ENCODE data around the gene RASAL2.

The RASAL2 gene

DNA sequence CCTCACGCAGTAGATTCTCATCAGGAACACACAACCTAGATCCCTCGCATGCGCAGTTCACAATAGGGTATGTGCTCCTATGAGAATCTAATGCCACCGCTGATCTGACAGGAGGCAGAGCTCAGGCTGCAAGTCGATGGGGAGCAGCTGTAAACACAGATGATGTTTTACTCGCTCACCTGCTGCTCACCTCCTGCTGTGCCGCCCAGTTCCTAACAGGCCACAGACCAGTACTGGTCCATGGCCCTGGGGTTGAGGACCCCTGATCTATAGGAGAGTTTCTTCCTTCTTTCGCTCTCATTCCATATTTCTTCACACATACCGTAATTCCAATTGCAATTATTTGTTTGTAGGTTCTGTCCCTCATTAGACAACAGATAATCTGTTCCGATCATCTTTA lies 299.5 kb downstream of the RASAL2 start:
- no peak for TF ChIP-seq POLR2A (IDR thresholded peaks at IDR 0.05; ENCODE audit: low read depth, low read length)
- no peak for TF ChIP-seq POLR2AphosphoS5 (IDR thresholded peaks at IDR 0.05; ENCODE audit: low read depth, low read length)
- no peak for TF ChIP-seq TAF1 (IDR thresholded peaks at IDR 0.05; ENCODE audit: borderline replicate concordance, low read depth, low read length)
- no peak for DNase-seq (ENCODE audit: insufficient read length)
- FAIRE-seq = no peak

DNA sequence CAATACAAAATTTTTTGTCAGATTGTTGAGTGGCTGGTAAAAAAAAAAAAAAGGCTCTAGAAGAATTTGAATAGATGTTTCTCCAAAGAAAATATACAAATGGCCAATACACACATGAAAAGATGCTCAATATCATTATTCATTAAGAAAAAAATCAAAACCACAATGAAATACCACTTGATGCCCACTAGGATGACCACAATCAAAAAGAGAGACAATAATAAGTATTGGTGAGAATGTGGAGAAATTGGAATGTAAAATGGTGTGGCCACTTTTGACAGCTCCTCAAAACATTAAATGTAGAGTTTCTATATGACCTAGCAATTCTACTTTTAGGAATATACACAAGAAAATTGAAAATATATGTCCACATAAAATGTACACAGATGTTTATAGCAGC lies 302.9 kb downstream of the RASAL2 start:
- DNase-seq (ENCODE audit: insufficient read length) (no peak), FAIRE-seq (no peak)
- TF ChIP-seq POLR2AphosphoS5 (IDR thresholded peaks at IDR 0.05; ENCODE audit: low read depth, low read length) (no peak), POLR2A (IDR thresholded peaks at IDR 0.05; ENCODE audit: low read depth, low read length) (no peak), TAF1 (IDR thresholded peaks at IDR 0.05; ENCODE audit: borderline replicate concordance, low read depth, low read length) (no peak)

DNA sequence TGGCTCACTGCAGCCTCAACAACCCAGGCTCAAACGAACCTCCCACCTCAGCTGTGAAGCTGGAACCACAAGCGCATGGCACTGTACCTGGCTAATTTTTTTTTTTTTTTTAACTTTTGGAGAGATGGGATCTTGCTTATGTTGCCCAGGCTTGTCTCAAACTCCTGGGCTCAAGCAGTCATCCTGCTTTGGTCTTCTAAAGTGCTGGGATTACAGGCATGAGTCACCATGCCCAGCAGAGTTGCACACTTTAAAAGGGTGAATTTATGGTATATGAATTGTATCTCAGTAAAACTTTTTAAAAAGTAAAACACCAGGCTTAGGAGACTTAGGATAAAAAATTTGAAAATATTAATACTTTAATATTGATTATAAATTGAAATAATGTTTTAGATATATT lies 303.8 kb downstream of the RASAL2 start:
- FAIRE-seq (no peak), DNase-seq (ENCODE audit: insufficient read length) (no peak)
- TF ChIP-seq TAF1 (IDR thresholded peaks at IDR 0.05; ENCODE audit: borderline replicate concordance, low read depth, low read length) (no peak), POLR2A (IDR thresholded peaks at IDR 0.05; ENCODE audit: low read depth, low read length) (no peak), POLR2AphosphoS5 (IDR thresholded peaks at IDR 0.05; ENCODE audit: low read depth, low read length) (no peak)

- DNase-seq (ENCODE audit: insufficient read length) (no peak), FAIRE-seq (no peak)
- no peak for TF ChIP-seq POLR2A (IDR thresholded peaks at IDR 0.05; ENCODE audit: low read depth, low read length)
- TF ChIP-seq TAF1 (IDR thresholded peaks at IDR 0.05; ENCODE audit: borderline replicate concordance, low read depth, low read length) = no peak
- no peak for TF ChIP-seq POLR2AphosphoS5 (IDR thresholded peaks at IDR 0.05; ENCODE audit: low read depth, low read length)
These were observed 305.3 kb downstream of the RASAL2 start for GRCh38 chr1:178399177-178399728.

DNA sequence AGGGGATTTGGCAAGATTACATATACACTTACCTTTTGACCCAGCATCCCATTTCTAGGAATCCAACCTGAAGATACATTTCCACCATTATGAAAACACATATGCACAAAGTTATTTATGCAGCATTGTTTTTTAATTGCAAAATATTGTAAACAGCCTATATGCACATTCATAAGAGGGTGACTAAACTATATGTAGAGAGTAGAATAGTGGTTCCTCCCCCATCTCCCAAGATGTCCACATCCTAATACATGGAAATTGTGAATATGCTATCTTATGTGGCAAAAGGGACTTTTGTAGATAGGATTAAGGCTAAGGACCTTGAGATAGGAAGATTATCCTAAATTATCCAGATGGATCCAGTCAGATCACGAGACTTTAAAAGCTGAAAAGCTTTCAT lies 311.2 kb downstream of the RASAL2 start:
- FAIRE-seq (no peak), DNase-seq (ENCODE audit: insufficient read length) (no peak)
- no peak for TF ChIP-seq POLR2A (IDR thresholded peaks at IDR 0.05; ENCODE audit: low read depth, low read length)
- no peak for TF ChIP-seq TAF1 (IDR thresholded peaks at IDR 0.05; ENCODE audit: borderline replicate concordance, low read depth, low read length)
- no peak for TF ChIP-seq POLR2AphosphoS5 (IDR thresholded peaks at IDR 0.05; ENCODE audit: low read depth, low read length)

DNA sequence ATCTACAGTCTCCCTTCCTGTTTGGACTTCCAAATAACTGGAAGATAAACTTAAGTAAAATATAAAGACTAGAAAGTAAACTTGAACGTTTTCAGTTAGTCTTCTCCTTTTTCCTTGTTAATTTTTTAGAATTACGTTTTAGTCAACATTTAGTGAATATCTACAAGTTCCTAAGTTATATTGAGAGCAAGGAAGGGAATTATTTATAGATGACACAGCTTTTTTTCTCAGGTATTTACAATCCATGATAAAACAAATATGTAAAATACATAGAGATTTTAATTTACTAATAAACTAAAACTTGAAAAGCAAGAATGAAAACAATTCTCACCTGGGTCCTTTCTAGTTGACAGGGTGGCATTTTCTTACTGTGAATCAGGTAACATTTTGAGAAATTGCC lies 313.3 kb downstream of the RASAL2 start:
- DNase-seq (ENCODE audit: insufficient read length) = no peak
- TF ChIP-seq POLR2AphosphoS5 (IDR thresholded peaks at IDR 0.05; ENCODE audit: low read depth, low read length) (no peak), TAF1 (IDR thresholded peaks at IDR 0.05; ENCODE audit: borderline replicate concordance, low read depth, low read length) (no peak), POLR2A (IDR thresholded peaks at IDR 0.05; ENCODE audit: low read depth, low read length) (no peak)
- no peak for FAIRE-seq

DNA sequence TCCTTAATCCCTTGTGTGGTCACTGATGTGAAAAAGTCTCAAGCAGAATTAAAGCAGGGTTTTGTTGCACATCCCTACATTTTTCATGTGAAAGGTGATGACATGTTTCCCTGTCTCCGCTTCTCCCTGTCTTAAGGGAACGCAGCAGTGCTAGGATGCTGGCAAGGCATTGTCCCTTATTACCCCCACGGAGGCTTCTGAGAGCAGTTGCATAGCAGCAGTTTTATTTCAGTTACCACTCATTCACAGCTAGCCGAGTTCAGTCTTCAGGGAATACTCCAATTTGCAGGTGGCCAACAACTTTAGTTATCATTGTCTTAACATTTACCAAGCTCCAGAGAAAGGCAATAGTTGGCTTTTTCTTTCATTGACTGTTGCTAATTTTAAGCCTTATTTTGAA lies 313.8 kb downstream of the RASAL2 start:
- FAIRE-seq (no peak), DNase-seq (ENCODE audit: insufficient read length) (no peak)
- TF ChIP-seq POLR2A (IDR thresholded peaks at IDR 0.05; ENCODE audit: low read depth, low read length) = no peak
- no peak for TF ChIP-seq POLR2AphosphoS5 (IDR thresholded peaks at IDR 0.05; ENCODE audit: low read depth, low read length)
- TF ChIP-seq TAF1 (IDR thresholded peaks at IDR 0.05; ENCODE audit: borderline replicate concordance, low read depth, low read length) = no peak

- DNase-seq (ENCODE audit: insufficient read length) (no peak), FAIRE-seq (no peak)
- TF ChIP-seq POLR2A (IDR thresholded peaks at IDR 0.05; ENCODE audit: low read depth, low read length) (no peak), POLR2AphosphoS5 (IDR thresholded peaks at IDR 0.05; ENCODE audit: low read depth, low read length) (no peak), TAF1 (IDR thresholded peaks at IDR 0.05; ENCODE audit: borderline replicate concordance, low read depth, low read length) (no peak)
These were observed 315.0 kb downstream of the RASAL2 start for GRCh38 chr1:178408871-178409270.

DNA sequence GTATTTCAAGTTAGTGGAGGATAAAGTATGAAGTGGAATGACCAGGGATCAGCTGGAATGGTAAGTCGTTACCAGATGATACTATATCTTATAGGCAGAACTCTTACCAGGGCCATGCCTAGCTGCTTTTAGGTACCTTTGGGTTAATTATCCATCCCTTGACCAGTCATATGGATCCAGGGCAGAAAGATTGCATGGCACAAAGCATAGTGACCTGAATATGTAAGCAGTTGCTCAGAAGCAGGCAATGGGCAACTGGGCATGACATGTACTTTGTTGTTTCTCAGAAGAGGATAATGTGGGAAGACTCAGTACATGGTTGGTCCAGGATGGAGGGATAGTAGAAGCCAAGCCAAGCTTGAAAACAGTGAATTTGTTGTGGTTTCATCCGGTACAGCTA lies 315.6 kb downstream of the RASAL2 start:
- DNase-seq (ENCODE audit: insufficient read length) (no peak), FAIRE-seq (no peak)
- no peak for TF ChIP-seq POLR2AphosphoS5 (IDR thresholded peaks at IDR 0.05; ENCODE audit: low read depth, low read length)
- no peak for TF ChIP-seq POLR2A (IDR thresholded peaks at IDR 0.05; ENCODE audit: low read depth, low read length)
- TF ChIP-seq TAF1 (IDR thresholded peaks at IDR 0.05; ENCODE audit: borderline replicate concordance, low read depth, low read length) = no peak

- TF ChIP-seq POLR2AphosphoS5 (IDR thresholded peaks at IDR 0.05; ENCODE audit: low read depth, low read length) (no peak), POLR2A (IDR thresholded peaks at IDR 0.05; ENCODE audit: low read depth, low read length) (no peak), TAF1 (IDR thresholded peaks at IDR 0.05; ENCODE audit: borderline replicate concordance, low read depth, low read length) (no peak)
- FAIRE-seq (no peak), DNase-seq (ENCODE audit: insufficient read length) (no peak)
These were observed 318.0 kb downstream of the RASAL2 start for GRCh38 chr1:178411756-178412399.

DNA sequence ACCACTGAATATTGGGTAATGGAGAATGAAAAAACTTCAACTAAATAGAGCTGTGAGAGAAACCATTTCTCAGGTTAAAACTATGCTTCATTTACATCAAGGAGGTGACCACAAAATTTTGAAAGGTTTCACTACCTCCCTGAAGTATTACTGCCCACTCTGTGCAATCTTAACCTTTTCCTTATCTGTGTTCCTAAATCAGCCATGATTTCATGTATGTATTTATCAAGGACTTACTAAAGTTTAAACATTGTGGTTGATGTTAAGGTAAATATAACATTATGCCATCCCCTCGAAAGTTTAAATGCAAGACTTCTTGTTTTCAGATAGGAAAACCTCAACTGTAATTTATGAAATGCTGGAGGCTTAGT lies 318.5 kb downstream of the RASAL2 start:
- FAIRE-seq (no peak), DNase-seq (ENCODE audit: insufficient read length) (no peak)
- TF ChIP-seq TAF1 (IDR thresholded peaks at IDR 0.05; ENCODE audit: borderline replicate concordance, low read depth, low read length) (no peak), POLR2A (IDR thresholded peaks at IDR 0.05; ENCODE audit: low read depth, low read length) (no peak), POLR2AphosphoS5 (IDR thresholded peaks at IDR 0.05; ENCODE audit: low read depth, low read length) (no peak)

DNA sequence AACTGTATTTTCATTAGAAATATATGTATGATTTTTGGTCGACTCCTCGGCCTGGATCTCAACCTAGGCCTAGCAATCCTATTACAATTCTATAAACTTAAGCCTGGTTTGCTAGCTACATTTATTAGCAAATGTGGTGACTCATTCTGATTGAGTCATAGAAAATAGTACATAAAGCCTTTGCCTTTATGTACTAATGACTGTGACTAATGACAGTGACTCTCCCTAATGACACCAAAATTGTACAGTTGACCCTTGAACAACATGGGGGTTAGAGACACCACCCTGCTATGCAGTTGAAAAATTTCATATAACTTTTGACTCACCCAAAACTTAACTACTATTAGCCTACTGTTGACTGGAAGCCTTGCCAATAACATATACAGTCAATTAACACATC lies 324.0 kb downstream of the RASAL2 start:
- FAIRE-seq (no peak), DNase-seq (ENCODE audit: insufficient read length) (no peak)
- TF ChIP-seq POLR2A (IDR thresholded peaks at IDR 0.05; ENCODE audit: low read depth, low read length) = no peak
- TF ChIP-seq TAF1 (IDR thresholded peaks at IDR 0.05; ENCODE audit: borderline replicate concordance, low read depth, low read length) = no peak
- TF ChIP-seq POLR2AphosphoS5 (IDR thresholded peaks at IDR 0.05; ENCODE audit: low read depth, low read length) = no peak

Measured in GM12892 (cell line).